ENCODE data around the gene LCN6. TPM values are rescaled to one million over a fixed set of nuclear protein-coding genes. Genes with fewer than 3 reads are reported as not detected.
"Not testable (repeated sequence)": the region's sequence is repeated elsewhere in the genome, so short reads cannot be mapped to it uniquely, and the experiment has no call there.

Gene LCN6
- total RNA-seq, 2 donors from 2014 or later: 0.56 to 1.2 TPM

- no peak for TF ChIP-seq CTCF (IDR thresholded peaks at IDR 0.05)
- Histone ChIP-seq H3K9me3 (no peaks in the 10 kb centered on the region), H3K4me1 (no peaks in the 10 kb centered on the region), H3K4me3 (no peak overlapping the region), H3K27me3 (no peaks in the 10 kb centered on the region), H3K9ac (ENCODE audit: low read depth in 2 of 2, low read length in 2 of 2) (no peak overlapping the region), H3K27ac (no peak overlapping the region), H3K36me3 (no peaks in the 10 kb centered on the region)
- intact Hi-C loops (cut with DNase I): no loop called here
- no peak for DNase-seq
Measured at GRCh38 chr9:136763649-136764035, 15.3 kb upstream of the LCN6 start.

GRCh38 chr9:136762915-136763648 is 14.8 kb upstream of the LCN6 start:
- peak; percentile 73 for DNase-seq
- no peaks in the 10 kb centered on the region for H3K4me1 ChIP-seq
- H3K27me3 ChIP-seq: no peaks in the 10 kb centered on the region
- no peak for TF ChIP-seq CTCF (IDR thresholded peaks at IDR 0.05)
- H3K9me3 ChIP-seq: no peaks in the 10 kb centered on the region
- no peaks in the 10 kb centered on the region for H3K36me3 ChIP-seq
- no peak overlapping the region for H3K27ac ChIP-seq
- intact Hi-C loops (cut with DNase I): no loop called here
- no peak overlapping the region for H3K9ac ChIP-seq (ENCODE audit: low read depth in 2 of 2, low read length in 2 of 2)
- no peak overlapping the region for H3K4me3 ChIP-seq

- no peaks in the 10 kb centered on the region for H3K4me1 ChIP-seq
- no peak for DNase-seq
- H3K9me3 ChIP-seq: no peaks in the 10 kb centered on the region
- intact Hi-C loops (cut with DNase I): no loop called here
- H3K36me3 ChIP-seq: no peaks in the 10 kb centered on the region
- no peaks in the 10 kb centered on the region for H3K27me3 ChIP-seq
- no peak overlapping the region for H3K27ac ChIP-seq
- H3K9ac ChIP-seq (ENCODE audit: low read depth in 2 of 2, low read length in 2 of 2): no peak overlapping the region
- no peak for TF ChIP-seq CTCF (IDR thresholded peaks at IDR 0.05)
- H3K4me3 ChIP-seq: no peak overlapping the region
Measured at GRCh38 chr9:136762221-136762691, 13.9 kb upstream of the LCN6 start.

- Histone ChIP-seq H3K27ac (no peak overlapping the region), H3K9me3 (no peaks in the 10 kb centered on the region), H3K4me3 (no peak overlapping the region), H3K9ac (ENCODE audit: low read depth in 2 of 2, low read length in 2 of 2) (no peak overlapping the region), H3K4me1 (no peaks in the 10 kb centered on the region), H3K36me3 (no peaks in the 10 kb centered on the region), H3K27me3 (no peaks in the 10 kb centered on the region)
- intact Hi-C loops (cut with DNase I): no loop called here
- DNase-seq: no peak
- no peak for TF ChIP-seq CTCF (IDR thresholded peaks at IDR 0.05)
Measured at GRCh38 chr9:136761545-136761981, 13.2 kb upstream of the LCN6 start.

GRCh38 chr9:136760834-136761544 is 12.7 kb upstream of the LCN6 start:
- H3K4me3 ChIP-seq; H3K9me3 ChIP-seq; H3K4me1 ChIP-seq; H3K27ac ChIP-seq; H3K27me3 ChIP-seq; intact Hi-C loops (cut with DNase I); H3K36me3 ChIP-seq; H3K9ac ChIP-seq (ENCODE audit: low read depth in 2 of 2, low read length in 2 of 2): not testable (repeated sequence)
- peak; percentile 49 for DNase-seq

GRCh38 chr9:136760424-136760823 is 12.1 kb upstream of the LCN6 start:
- intact Hi-C loops (cut with DNase I): no loop called here
- DNase-seq: no peak

More at GRCh38 chr9:136760424-136760823, 12.1 kb upstream of the LCN6 start:
- no peaks in the 10 kb centered on the region for H3K27me3 ChIP-seq
- no peak overlapping the region for H3K4me3 ChIP-seq
- H3K36me3 ChIP-seq: no peaks in the 10 kb centered on the region
- no peak overlapping the region for H3K27ac ChIP-seq
- H3K4me1 ChIP-seq: no peaks in the 10 kb centered on the region
- H3K9ac ChIP-seq (ENCODE audit: low read depth in 2 of 2, low read length in 2 of 2): no peak overlapping the region
- no peak for TF ChIP-seq CTCF (IDR thresholded peaks at IDR 0.05)
- no peaks in the 10 kb centered on the region for H3K9me3 ChIP-seq

Measured in colonic mucosa (tissue), 4 donors.